GM18951 (cell line): ENCODE data around the gene SMAGP.

ENCODE experiments used
- POLR2A ChIP-seq: IDR thresholded peaks from 4 replicates; pipeline ENCODE4 v1.6.1; 2011; ENCODE audit warnings: mild to moderate bottlenecking; ENCODE audit not compliant: insufficient read length, insufficient read depth; ENCODE audit errors: extremely low read depth
- in situ Hi-C: fragments of 300-500 bp; cut with MboI; formaldehyde crosslinking; loops from one replicate; pipeline ENCODE4 v1.12.0; 2022; ENCODE audit warnings: low sequenced_read_pairs, mixed read lengths, inconsistent platforms; ENCODE audit not compliant: unreplicated experiment

The SMAGP gene

DNA sequence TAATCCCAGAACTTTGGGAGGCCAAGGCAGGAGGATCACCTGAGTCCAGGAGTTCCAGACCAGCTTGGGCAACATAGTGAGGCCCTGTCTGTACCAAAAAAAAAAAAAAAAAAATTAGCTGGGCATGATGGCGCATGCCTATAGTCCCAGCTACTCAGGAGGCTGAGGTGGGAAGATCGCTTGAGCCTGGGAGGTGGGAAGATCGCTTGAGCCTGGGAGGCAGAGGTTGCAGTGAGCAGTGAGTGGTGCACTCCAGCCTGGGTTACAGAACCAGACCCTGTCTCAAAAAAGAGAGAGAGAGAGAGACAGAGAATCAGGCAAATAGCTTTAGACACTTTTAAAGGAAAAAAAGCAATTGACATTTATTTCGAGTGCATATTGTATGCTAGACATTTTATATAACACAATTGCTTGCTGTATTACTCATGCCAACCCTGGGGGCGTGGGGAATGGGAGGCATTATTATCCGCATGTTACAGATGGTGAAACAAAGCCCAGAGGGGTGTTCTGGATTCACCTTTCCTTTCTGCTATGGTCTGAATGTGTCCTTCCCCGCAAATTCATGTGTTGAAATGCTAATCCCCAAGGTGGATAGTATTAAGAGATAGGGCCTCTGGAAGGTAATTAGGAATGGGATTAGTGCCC, 62.1 kb downstream of the SMAGP start:
- no peak for TF ChIP-seq POLR2A

DNA sequence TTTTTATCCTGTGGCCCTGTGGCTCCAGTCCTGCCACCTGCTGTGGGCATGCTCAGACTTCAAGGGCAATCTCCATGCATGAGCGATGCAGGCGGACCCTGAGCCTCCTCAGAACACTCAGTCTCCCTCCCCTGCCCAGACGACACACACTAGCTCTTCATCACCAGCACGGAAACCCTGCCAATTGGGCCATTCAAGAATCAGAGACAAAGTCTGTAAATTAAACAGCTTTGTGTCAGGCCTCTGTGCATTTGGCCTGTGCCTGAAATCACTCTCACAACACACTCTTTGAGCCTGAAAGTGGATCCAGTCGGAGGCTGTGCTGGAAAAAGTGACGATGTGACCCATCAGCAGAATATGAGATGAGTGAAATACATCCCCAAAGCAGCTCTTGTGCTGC, 64.9 kb downstream of the SMAGP start:
- no peak for TF ChIP-seq POLR2A
- in situ Hi-C loops = no loop called here

More for the DNA sequence above, 62.1 kb downstream of the SMAGP start:
- in situ Hi-C loops = no loop called here

DNA sequence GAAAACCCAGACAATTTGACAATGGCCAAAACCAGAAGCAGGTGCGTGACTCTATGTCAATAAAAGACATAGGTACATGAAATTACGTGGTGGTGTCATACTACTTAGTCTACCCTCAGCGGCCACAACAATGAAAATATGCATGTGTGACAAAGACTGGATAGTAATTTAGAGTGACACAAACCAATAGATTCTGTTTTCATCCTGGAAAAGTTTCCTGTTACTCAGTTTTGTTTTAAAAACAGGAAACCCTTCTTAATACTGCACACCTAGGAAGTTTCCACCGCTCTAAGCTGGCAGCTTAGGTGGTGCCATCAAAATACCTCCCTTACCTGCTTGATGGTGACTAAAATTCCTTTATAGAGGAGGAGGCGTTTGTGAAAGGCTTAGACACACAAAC, 67.5 kb downstream of the SMAGP start:
- in situ Hi-C loops = no loop called here
- TF ChIP-seq POLR2A = no peak

GRCh38 chr12:51200806-51201205, 69.4 kb downstream of the SMAGP start:
- in situ Hi-C loops = no loop called here
- TF ChIP-seq POLR2A = no peak

GRCh38 chr12:51200156-51200555, 70.1 kb downstream of the SMAGP start:
- TF ChIP-seq POLR2A = no peak

DNA sequence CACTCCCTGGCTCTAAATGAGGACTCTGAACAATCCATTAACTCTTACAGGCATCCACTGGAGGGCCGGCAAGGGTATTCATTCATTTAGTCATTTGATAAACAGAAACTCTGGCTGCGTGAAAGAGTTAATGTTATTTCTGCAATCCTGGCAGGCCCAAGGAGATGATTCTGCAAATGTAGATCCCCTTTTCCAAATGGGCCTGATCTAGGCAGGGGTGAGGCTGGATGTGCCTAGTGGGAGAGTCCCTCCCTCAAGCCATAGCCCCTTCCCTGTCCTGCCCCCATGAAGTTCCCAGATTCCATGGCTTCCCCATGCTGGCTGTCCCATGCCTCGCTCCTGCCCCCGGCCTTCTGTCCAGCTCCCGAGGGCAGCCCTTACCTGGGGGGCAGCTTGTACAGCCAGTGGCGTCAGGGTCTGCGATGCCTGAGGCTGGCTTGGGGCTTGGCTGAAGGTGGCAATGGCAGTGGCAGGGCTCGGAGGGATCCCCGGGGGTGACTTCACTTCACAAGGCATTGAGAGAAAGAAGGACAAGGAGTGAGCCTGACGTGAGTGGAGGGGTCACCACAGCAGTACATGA, 70.8 kb downstream of the SMAGP start:
- in situ Hi-C loops = no loop called here
- TF ChIP-seq POLR2A = no peak

More at GRCh38 chr12:51200156-51200555, 70.1 kb downstream of the SMAGP start:
- in situ Hi-C loops = no loop called here

DNA sequence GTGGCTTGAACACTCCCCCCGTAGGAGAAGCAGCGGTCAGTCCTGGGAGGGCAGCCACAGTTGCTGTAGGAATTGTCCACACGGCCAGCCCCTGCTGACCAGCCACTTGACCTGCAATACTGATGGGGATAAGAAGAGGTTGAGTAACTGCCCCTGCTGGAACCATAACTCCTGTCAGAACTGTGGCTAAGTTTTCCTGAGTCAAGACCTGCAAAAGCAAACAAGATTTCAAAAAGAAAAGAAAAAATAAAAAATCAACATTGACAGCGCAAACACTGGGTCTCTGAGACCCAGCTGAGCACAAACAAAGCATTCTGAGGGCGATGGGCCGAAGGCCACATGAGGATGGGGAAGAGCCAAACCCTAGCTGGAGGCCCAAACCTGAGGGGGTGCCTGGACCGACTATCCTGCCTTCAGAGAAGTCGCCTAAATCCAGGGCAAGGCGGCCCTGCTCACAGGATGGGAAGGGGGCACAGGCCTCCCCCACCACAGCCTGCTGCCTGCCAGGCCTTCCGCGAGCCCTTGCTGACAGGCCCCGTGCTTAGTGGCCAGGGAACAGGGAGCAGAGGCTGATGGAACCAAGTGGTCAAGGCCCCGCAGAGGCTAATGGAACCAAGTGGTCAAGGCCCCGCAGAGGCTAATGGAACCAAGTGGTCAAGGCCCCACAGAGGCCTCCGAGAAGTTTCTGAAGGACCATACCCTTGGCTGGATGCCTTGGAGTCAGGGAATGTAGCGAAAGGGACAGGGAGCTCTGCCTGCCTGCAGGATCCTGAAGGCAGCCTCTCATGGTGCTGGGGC, 71.4 kb downstream of the SMAGP start:
- in situ Hi-C loops = no loop called here
- TF ChIP-seq POLR2A = no peak

GRCh38 chr12:51197736-51198567, 72.3 kb downstream of the SMAGP start:
- TF ChIP-seq POLR2A = no peak

DNA sequence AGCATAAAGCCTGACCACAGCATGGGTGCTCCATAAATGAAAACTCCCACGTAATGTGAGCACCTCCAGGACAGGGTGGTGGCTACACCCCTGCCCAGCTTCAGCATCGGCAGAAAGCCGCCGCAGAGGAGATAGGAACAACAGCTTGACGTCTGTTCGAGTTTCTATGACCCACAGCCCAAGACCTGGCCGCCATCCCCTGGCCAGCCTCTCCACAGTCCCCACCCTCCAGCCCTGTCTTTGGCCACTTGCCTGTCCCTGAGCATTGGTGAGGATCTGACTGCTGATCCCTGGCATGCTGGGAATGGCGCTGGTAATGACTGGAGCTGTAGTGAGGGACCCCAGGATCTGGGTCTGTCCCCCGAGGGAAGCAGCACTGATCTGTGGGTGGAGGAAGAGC, 73.7 kb downstream of the SMAGP start:
- in situ Hi-C loops = no loop called here
- TF ChIP-seq POLR2A = no peak

More at GRCh38 chr12:51197736-51198567, 72.3 kb downstream of the SMAGP start:
- in situ Hi-C loops = no loop called here

- in situ Hi-C loops = no loop called here
- no peak for TF ChIP-seq POLR2A
Measured at GRCh38 chr12:51195841-51196240, 74.4 kb downstream of the SMAGP start.
